NCI-H1092 treated with DMSO at 0.1 percent for 48 hours (cell line): Measurements from ENCODE around the gene KISS1R.

Experiments
- DNase-seq: peaks from one replicate; lab custom pipeline; 2025; lab: John Stamatoyannopoulos, UW

KISS1R gene

DNA sequence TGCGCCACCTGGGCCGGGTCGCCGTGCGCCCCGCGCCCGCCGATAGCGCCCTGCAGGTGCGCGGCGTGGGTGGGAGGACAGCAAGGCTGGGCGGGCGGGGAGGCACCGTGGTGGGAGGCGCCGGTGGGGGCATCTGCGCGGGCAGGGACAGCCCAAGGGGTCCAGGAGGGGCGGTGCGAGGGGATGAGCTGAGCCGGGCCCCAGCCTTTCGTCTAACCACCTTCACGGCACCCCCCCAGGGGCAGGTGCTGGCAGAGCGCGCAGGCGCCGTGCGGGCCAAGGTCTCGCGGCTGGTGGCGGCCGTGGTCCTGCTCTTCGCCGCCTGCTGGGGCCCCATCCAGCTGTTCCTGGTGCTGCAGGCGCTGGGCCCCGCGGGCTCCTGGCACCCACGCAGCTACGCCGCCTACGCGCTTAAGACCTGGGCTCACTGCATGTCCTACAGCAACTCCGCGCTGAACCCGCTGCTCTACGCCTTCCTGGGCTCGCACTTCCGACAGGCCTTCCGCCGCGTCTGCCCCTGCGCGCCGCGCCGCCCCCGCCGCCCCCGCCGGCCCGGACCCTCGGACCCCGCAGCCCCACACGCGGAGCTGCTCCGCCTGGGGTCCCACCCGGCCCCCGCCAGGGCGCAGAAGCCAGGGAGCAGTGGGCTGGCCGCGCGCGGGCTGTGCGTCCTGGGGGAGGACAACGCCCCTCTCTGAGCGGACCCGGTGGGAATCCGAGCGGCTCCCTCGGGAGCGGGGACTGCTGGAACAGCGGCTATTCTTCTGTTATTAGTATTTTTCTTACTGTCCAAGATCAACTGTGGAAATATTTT is 3.1 kb downstream of the KISS1R start:
- peak; percentile 39 for DNase-seq

GRCh38 chr19:924553-925086 is 7.5 kb downstream of the KISS1R start:
- peak; percentile 5 for DNase-seq

DNA sequence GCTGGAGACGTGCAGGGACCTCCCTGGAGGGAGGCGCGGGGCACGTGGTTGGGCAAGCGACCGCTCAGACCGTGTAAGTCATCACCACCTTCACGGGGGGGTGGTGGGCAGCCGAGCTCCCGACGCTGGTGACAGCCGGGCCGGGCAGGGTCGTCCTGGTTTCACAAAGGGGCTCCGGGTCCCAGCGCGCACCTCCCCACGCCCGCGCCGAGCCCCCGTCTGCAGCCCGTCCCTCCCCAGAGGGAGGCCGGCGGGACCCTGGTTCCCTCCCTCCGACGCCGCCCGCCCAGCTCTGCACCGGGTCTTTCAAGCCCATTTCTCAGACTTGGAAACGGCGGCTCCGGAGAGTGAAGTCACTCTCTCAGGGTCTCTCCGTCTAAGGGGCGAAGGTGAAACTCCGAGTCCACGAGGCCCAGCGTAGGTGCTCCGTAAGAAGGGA is 8.0 kb downstream of the KISS1R start:
- peak; percentile 85 for DNase-seq

DNA sequence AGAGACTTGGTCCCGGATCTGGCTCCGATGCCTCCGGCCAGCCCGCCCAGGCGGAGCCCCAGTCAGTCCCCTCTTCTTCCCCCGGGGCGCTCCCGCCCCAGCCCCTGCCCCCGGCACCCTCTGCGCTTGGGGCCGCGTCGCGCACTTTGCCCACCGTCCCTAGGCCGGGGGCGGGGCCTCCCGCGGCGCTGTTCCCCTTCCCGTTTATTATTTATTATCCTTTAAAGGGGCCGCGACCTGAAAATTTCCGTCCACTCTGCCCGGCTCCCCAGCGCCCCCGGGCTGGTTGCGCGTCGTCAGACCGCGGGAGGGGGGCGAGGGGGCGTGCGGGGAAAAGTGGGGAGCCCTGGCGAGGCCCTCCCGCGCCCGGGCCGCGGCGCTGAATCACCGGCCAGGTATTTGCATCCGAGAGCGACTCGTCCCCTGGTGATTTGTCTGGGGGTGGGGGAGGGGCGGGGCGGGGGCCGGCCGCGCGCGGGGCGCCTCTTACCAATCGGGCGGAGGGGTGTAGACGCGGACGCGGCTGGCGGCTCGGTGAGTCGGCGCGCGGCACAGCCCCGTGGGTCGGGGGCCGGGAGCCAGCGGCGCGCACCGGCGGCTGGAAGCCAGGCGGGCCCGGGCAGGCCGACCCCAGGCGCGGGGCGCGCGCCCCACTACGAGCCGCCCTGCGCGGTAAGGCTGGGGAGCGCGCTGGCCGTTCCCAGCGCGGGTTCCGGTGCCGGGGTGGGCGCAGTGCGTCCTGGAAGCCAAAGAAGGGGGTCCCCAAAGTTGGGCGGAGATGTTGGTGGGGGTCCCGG is 8.6 kb downstream of the KISS1R start, which contains the start of gene ARID3A:
TSS of gene ARID3A (plus strand) at position 510 of the 797 bp plus-strand sequence. CDS start 3,494 bp downstream, outside the sequence.
- peak; percentile 86 for DNase-seq

GRCh38 chr19:926323-926588 is 9.1 kb downstream of the KISS1R start:
- DNase-seq, result no peak

DNA sequence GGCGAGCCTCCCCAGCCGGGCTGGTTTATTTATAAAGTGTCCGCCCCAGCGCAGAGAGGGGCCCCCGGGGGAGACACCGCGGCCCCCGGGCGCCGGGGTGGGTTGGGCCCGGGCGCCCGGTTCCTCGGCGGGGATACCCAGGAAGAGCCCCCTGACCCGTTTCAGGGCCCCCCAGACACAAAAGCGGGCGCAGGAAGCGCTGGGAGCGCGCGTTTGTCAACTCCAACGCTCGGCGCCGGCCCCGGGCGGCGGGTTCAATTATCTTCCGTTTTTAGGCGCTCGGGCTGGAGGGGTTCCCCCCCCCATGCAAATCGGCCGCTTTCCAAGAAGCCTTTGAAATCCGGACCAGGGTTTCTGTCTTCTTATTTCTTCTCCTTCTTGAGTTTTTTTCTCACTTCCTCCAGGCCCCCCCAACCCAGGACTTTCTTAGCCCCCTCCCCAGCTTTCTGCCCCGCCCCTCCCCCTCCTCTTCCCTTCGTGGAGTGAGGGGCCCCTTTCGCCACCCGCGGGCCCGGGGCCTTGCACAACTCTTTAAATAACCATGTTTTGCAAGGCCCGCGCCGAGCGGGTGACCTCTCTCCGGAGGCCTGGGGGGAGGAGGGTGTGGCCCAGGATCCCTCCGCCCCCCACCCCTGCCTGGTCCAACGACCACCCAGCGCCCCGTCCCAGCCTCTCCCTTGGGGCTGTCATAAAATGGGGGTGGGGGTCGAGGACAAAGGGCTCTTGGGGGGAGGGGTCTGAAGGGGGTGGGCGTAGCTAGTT is 9.6 kb downstream of the KISS1R start:
- no peak for DNase-seq

- no peak for DNase-seq
Observed at GRCh38 chr19:927351-927779, 10.2 kb downstream of the KISS1R start.

DNA sequence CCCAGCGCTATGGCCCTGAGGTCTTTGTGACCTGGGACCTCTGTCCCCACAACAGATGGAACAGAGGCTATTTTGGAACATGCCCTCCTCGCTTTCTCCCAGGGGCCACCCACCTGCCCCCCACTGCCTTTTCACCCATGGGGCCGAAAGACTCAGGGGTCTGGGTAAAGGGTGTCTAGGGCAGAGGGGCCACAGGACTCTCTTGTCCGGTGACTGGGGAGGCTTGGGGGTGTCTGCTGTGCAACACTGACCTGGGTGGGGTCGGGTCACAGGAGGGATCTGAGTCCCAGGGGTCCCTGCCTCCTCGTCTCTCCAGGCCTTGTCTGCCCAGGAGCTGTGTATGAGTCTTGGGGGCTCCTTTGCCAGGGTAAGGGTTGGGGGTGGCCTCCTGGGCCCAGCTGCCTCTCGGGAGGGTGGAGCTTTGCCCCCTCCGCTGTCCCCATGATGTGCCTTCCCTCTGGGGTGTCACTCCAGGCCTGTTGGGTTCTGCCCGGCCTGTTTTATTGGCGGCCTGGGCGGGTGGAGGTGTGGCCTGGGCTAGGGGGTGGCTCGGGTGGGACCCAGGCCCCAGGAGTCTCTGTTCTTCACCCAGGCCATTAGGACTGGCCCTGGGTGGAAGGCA is 10.8 kb downstream of the KISS1R start:
- no peak for DNase-seq

DNA sequence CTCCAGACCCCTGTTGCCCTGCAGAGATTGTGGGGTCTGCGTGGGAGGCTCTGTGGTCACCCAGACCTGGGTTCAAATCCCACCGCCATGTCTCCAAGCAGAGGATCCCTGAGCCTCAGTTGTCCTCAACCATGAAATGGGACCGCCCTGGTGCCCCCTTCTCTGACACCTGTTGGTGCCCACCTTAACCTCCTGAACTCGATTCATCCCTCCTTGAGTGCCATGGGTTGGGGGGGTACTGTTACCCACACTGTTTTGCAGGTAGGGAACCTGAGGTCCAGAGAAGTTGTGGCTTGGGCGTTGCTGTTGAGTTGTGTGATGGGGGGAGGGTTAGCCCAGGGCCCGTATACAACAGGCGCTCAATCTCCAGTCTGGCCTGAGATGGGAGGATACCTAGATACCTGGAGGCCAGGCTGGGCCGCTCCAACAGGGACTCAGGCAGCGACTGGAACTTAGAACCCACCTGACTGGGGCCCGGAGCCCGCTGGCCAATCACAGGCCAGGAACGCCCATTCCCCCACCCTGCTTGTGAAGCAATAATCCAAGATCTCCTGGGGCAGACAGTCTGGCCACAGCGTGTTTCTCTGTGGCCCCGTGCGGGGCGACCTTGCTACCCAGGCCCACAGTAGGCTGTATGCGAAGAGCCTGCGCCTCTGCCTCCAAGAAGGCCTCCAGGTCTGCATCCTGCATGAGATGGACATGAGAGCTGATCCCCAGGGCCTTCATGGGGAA is 11.5 kb downstream of the KISS1R start:
- DNase-seq, result no peak

GRCh38 chr19:929203-929890 is 12.2 kb downstream of the KISS1R start:
- no peak for DNase-seq

DNA sequence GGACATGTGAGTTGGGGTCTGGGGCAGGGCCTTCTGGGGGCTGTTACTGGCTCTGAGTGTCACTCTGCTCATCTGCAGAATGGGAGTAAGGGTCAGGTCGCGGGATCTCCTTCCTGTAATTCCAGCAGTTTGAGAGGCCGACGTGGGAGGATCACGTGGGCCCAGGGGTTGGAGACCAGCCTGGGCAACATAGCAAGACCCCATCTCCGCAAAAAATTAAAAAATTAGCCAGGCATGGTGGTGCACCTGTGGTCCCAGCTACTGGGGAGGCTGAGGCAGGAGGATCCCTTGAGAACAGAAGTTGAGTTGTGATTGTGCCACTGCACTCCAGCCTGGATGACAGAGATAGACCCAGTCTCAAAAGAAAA is 12.7 kb downstream of the KISS1R start:
- no peak for DNase-seq

DNA sequence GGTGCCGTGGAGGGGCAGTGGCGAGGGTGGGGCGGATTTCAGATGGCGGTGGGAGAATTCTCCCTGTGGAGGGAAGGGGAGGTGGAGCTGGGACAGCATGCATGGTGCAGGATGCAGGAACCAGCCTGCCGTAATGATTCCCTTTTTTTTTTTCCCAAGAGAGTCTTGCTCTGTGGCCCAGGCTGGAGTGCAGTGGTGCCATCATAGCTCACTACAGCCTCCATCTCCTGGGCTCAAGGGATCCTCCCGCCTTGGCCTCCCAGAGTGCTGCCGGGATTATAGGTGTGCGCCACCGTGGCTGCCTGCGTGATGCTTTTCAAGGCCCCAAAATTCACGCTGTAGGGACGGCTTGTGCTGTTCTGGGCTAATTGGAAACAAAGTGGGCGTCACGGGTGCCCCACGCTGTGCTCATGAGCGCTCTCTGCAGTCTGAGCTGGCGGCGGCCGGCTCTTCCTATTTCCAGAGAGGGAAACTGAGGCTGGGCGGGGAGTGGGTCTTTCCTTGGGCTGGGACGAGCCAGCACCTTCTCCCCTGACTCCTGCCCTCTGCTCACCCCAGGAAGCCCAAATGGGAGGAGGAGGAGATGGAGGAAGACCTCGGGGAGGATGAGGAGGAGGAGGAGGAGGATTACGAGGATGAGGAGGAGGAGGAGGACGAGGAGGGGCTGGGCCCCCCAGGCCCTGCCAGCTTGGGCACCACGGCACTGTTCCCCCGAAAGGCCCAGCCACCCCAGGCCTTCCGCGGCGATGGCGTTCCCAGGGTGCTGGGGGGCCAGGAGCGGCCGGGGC is 14.9 kb downstream of the KISS1R start:
- DNase-seq, result no peak

DNA sequence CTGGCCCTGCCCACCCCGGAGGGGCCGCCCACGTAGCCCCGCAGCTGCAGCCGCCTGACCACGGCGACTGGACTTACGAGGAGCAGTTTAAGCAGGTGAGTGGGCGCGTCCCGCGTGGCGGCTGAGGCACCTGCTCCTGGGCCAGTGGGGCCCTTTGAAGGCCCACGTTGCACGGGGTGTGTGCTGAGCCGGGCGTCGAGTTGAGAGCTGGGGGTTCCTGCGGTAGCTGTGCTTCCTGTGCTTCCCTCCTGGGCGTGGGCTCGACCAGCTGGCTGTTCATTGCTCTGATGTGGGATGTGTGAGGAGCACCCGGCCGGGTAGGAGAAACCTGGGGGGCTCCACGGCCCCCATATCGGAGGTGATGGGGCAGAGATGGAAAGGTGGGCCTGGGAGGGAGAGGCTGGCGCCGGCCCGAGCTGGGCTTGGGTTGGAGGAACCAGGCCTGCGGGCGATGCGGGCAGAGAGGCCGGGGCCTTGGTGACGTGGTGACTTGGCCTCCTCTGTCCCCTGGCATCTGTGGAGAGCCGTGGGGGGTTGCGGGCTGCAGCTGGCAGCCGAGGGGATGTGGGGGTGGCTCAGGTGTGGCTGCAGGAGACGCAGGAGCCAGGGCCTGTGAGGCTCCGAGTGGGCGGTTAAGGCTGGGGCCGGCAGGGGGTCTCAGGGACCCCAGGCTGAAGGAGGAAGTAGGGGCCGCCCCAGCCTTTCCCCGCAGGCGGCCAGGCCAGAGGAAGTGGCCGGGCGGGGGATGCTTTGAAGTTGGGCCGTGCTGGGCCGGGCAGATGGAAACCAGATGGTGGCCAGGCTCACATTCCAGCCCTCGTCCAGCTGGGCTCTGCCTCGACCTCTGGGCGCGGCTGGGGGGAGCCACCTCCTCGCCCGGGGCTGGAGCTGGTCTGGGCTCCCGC is 15.8 kb downstream of the KISS1R start:
- no peak for DNase-seq

- no peak for DNase-seq
Observed at GRCh38 chr19:933553-933882, 16.4 kb downstream of the KISS1R start.

- DNase-seq, result no peak
Observed at GRCh38 chr19:934197-934840, 17.2 kb downstream of the KISS1R start.

GRCh38 chr19:934865-935479 is 17.8 kb downstream of the KISS1R start:
- DNase-seq, result peak; percentile 93

DNA sequence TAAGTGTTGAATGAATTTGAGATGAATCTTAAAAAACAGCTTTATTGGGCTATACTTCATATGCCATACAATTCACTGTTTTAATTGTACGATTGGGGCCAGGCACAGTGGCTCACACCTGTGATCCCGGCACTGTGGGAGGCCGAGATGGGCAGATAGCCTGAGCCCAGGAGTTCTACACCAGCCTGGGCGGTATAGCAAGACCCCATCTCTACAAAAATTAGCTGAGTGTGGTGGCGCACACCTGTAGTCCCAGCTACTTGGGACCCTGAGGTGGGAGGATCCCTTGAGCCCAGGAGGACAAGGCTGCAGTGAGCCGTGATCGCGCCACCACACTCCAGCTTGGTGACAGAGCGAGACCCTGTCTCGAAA is 19.0 kb downstream of the KISS1R start:
- no peak for DNase-seq

DNA sequence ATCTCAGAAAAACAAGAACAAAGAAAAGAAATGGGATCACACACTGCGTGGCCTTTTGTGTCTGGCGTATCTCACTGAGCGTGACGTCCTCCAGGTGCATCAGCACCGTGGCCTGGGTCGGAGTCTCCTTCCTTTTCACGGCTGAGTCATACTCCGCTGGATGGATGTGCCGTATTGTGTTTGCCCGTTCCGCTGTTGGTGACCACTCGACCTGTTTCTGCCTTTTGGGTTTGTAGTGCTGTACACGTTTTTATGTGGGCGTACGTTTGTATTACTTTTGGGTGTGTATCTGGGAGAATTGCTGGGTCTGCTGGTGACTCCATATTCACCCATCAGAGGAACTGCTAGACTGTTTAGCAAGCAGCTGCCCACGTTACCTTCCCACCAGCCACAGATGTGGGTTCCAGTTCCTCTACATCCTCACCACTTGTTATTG is 20.1 kb downstream of the KISS1R start:
- DNase-seq, result no peak
